Measurements from ENCODE around the gene LIPC.

DNA sequence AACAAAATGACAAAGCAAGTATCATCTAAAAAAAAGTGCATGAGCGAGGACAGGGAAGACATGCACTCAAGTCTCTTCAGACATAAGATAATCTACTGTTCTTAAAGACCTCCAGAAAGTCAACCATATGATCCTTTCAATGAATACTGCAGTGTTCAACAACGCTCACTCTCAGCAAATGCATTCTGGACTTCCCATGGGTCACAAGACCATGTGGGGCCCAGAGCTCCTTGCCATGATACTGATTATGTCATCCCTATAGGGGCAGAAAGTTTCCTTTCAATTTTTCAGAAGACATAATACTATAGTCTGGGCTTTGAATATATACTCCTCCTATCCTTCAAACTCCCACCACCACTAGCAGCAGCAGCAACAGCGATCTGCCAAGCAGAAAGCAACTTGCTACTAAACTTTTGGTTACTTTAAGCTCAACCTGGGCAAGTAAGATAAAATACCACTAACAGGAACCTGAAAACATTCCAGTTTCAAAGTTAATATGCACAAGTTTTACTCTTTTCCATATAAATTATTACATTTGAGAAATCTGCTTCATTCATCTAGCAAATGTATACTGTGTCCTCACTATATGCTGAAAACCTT is 174.2 kb downstream of the LIPC start:
- no peak for TF ChIP-seq EP300 (IDR thresholded peaks at IDR 0.05; ENCODE audit: borderline replicate concordance)
- TF ChIP-seq YY1 (IDR thresholded peaks at IDR 0.05; ENCODE audit: low read depth) = no peak
- TF ChIP-seq RAD21 (IDR thresholded peaks at IDR 0.05; ENCODE audit: low read depth) = no peak
- TF ChIP-seq TAF1 (IDR thresholded peaks at IDR 0.05; ENCODE audit: low read depth) = no peak
- no peak for TF ChIP-seq NFIC (IDR thresholded peaks at IDR 0.05)
- no peak for TF ChIP-seq CREB1 (IDR thresholded peaks at IDR 0.05; ENCODE audit: low read depth)
- TF ChIP-seq, protein P1, sequence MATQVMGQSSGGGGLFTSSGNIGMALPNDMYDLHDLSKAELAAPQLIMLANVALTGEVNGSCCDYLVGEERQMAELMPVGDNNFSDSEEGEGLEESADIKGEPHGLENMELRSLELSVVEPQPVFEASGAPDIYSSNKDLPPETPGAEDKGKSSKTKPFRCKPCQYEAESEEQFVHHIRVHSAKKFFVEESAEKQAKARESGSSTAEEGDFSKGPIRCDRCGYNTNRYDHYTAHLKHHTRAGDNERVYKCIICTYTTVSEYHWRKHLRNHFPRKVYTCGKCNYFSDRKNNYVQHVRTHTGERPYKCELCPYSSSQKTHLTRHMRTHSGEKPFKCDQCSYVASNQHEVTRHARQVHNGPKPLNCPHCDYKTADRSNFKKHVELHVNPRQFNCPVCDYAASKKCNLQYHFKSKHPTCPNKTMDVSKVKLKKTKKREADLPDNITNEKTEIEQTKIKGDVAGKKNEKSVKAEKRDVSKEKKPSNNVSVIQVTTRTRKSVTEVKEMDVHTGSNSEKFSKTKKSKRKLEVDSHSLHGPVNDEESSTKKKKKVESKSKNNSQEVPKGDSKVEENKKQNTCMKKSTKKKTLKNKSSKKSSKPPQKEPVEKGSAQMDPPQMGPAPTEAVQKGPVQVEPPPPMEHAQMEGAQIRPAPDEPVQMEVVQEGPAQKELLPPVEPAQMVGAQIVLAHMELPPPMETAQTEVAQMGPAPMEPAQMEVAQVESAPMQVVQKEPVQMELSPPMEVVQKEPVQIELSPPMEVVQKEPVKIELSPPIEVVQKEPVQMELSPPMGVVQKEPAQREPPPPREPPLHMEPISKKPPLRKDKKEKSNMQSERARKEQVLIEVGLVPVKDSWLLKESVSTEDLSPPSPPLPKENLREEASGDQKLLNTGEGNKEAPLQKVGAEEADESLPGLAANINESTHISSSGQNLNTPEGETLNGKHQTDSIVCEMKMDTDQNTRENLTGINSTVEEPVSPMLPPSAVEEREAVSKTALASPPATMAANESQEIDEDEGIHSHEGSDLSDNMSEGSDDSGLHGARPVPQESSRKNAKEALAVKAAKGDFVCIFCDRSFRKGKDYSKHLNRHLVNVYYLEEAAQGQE (IDR thresholded peaks at IDR 0.05; ENCODE audit: low read depth) = no peak
- TF ChIP-seq CEBPB (IDR thresholded peaks at IDR 0.05) = no peak
- TF ChIP-seq MAX (IDR thresholded peaks at IDR 0.05) = no peak
- TF ChIP-seq, protein P2, sequence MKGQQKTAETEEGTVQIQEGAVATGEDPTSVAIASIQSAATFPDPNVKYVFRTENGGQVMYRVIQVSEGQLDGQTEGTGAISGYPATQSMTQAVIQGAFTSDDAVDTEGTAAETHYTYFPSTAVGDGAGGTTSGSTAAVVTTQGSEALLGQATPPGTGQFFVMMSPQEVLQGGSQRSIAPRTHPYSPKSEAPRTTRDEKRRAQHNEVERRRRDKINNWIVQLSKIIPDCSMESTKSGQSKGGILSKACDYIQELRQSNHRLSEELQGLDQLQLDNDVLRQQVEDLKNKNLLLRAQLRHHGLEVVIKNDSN (IDR thresholded peaks at IDR 0.05) = no peak
- TF ChIP-seq TCF12 (IDR thresholded peaks at IDR 0.05; ENCODE audit: low read depth) = no peak
